Measurements from ENCODE around the gene ELANE.

DNA sequence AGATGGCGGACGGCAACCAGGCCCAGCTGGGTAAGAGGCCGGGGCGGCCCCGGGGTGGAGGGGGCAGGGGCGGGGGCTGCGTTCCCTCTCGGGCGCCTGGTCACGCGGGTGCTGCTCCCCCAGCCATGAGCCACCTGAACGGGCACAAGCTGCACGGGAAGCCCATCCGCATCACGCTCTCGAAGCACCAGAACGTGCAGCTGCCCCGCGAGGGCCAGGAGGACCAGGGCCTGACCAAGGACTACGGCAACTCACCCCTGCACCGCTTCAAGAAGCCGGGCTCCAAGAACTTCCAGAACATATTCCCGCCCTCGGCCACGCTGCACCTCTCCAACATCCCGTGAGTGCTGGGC, 43.7 kb upstream of the ELANE start:
- TF ChIP-seq, protein P1, sequence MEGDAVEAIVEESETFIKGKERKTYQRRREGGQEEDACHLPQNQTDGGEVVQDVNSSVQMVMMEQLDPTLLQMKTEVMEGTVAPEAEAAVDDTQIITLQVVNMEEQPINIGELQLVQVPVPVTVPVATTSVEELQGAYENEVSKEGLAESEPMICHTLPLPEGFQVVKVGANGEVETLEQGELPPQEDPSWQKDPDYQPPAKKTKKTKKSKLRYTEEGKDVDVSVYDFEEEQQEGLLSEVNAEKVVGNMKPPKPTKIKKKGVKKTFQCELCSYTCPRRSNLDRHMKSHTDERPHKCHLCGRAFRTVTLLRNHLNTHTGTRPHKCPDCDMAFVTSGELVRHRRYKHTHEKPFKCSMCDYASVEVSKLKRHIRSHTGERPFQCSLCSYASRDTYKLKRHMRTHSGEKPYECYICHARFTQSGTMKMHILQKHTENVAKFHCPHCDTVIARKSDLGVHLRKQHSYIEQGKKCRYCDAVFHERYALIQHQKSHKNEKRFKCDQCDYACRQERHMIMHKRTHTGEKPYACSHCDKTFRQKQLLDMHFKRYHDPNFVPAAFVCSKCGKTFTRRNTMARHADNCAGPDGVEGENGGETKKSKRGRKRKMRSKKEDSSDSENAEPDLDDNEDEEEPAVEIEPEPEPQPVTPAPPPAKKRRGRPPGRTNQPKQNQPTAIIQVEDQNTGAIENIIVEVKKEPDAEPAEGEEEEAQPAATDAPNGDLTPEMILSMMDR (conservative IDR thresholded peaks at IDR 0.05 in 1 of 2, IDR thresholded peaks at IDR 0.05 in 1 of 2; ENCODE audit: extremely low read depth in 1 of 2, insufficient read depth in 1 of 2, low read depth in 1 of 2, low read length in 2 of 2) = no peak
- no peak for TF ChIP-seq EZH2 (IDR thresholded peaks at IDR 0.05; ENCODE audit: borderline replicate concordance, low read length)
